ENCODE measurements around the gene ATF7. TPM values are rescaled to one million over a fixed set of nuclear protein-coding genes. Genes with fewer than 3 reads are reported as not detected.

ATF7 gene
- total and polyA plus RNA-seq, 2 of the 13 experiments (the other 11 are each of a cell fraction or from before 2014, with no cell fraction given), result 9.6 to 16.2 TPM

GRCh38 chr12:53564941-53565340, 61.2 kb downstream of the ATF7 start:
- BruUV-seq (replicated peaks), result no TSS peak
- Histone ChIP-seq H3K27me3 (ENCODE audit: control insufficient read depth in 1 of 2, insufficient read depth in 2 of 2, low read length in 2 of 2) (no peaks in the 10 kb centered on the region), H3K27ac (ENCODE audit: extremely low read length, insufficient read depth, low read length) (no peak overlapping the region), H3K4me2 (ENCODE audit: low read depth, low read length) (no peak overlapping the region), H3K4me1 (ENCODE audit: insufficient read depth, low read length) (peaks cover 11% of the 10 kb centered on the region), H2AFZ (ENCODE audit: low read length) (no peak overlapping the region), H4K20me1 (ENCODE audit: insufficient read depth, low read length) (no peaks in the 10 kb centered on the region), H3K4me3 (replicated peaks in 1 of 3; ENCODE audit: insufficient read depth in 1 of 3, low read depth in 2 of 3, low read length in 3 of 3) (no peak overlapping the region), H3K9me3 (ENCODE audit: low read length) (no peaks in the 10 kb centered on the region), H3K36me3 (replicated peaks in 1 of 2; ENCODE audit: control insufficient read depth in 1 of 2, insufficient read depth in 2 of 2, low read length in 2 of 2) (no peaks in the 10 kb centered on the region), H3K9ac (ENCODE audit: insufficient read depth, low read depth, low read length) (no peak overlapping the region), H3K79me2 (ENCODE audit: insufficient read depth, low read length) (no peaks in the 10 kb centered on the region)
- ChIA-PET CTCF (ENCODE audit: low intra/inter-chr PET ratio, low total read pairs) (no interaction called here), POLR2A (no interaction called here)
- ATAC-seq (no peak), DNase-seq (ENCODE audit: low spot score) (no peak), FAIRE-seq (no peak)
- intact Hi-C loops (cut with micrococcal nuclease; ENCODE audit: unreplicated experiment), result no loop called here
- no peak for TF ChIP-seq ARID5B (CRISPR knock-in tag; IDR thresholded peaks at IDR 0.05)
- no peak for TF ChIP-seq NR3C1 (CRISPR knock-in tag; IDR thresholded peaks at IDR 0.05)
- no peak for TF ChIP-seq BCLAF1 (IDR thresholded peaks at IDR 0.05)
- TF ChIP-seq HOXA3 (CRISPR knock-in tag; IDR thresholded peaks at IDR 0.05), result no peak
- TF ChIP-seq HOXA9 (CRISPR knock-in tag; IDR thresholded peaks at IDR 0.05; ENCODE audit: borderline replicate concordance), result no peak
- TF ChIP-seq TERF1 (CRISPR knock-in tag; IDR thresholded peaks at IDR 0.05), result no peak
- TF ChIP-seq RXRB (CRISPR knock-in tag; IDR thresholded peaks at IDR 0.05; ENCODE audit: borderline replicate concordance), result no peak
- TF ChIP-seq ZNF780A (CRISPR knock-in tag; IDR thresholded peaks at IDR 0.05), result no peak
- TF ChIP-seq IRX3 (CRISPR knock-in tag; IDR thresholded peaks at IDR 0.05; ENCODE audit: borderline replicate concordance, low read depth), result no peak
- in situ Hi-C loops (cut with HindIII; ENCODE audit: extremely low pct_ligation_motif_present, low pct_unique_long_range_greater_than_20kb), result no loop called here

Data from HepG2 (cell line).